Fibroblast of upper back skin (primary cell): ENCODE results near the gene PNPLA7.

Source experiments
- DNase-seq: peaks from one replicate; pipeline ENCODE4 v3.0.0-alpha.2; 2013

The PNPLA7 gene

GRCh38 chr9:137492464-137493363, 57.5 kb downstream of the PNPLA7 start:
- DNase-seq, result no peak

DNA sequence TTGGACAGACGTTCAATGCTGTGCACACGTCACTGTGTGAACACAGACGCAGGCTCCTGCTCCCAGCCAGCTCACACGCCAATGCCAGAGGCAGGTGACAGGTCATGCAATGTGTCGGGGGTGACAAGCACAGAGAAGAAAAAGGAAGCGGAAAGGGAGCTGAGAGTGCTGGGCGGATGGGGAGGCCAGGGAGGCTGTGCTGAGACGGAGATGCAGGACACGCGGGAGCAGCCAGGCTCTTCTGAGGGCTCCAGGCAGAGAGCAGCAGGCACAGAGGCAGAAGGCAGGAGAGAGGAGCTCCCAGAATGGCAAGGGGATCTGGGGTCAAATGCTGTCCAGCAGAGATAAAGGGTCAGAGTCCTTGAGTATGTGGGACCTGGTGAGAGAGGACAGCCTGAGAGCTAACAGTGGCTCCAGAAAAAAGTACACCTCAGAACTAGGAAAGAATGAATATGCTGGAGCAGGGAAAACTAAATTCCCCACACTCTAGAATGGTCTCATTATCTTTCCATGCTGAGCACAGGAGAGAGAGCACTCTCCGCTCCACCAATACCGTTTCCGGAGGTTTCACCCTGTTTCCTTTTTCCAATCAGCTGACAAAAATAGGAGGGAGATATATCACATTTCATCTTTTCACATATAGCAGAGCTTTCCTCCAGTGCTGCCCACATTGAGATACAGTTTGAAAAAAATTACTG, 58.3 kb downstream of the PNPLA7 start:
- no peak for DNase-seq

GRCh38 chr9:137490532-137491186, 59.5 kb downstream of the PNPLA7 start:
- DNase-seq, result no peak

DNA sequence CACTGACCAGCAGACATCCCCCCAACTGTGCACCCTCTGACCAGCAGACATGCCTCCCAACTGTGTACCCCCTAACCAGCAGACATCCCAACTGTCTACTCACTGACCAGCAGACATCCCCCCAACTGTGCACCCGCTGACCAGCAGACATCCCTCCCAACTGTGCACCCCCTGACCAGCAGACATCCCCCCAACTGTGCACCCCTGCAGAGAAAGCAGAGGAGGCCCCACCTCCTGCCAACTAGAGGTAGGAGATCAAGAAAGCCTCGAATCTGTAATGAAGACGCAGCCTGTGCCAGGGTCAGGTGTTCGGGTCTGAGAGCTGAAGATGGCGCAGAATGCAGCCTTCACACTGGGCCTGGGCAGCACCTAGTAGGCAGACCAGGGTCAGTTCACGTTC, 61.3 kb downstream of the PNPLA7 start:
- no peak for DNase-seq

- no peak for DNase-seq
These were observed 61.9 kb downstream of the PNPLA7 start for GRCh38 chr9:137488327-137488653.

DNA sequence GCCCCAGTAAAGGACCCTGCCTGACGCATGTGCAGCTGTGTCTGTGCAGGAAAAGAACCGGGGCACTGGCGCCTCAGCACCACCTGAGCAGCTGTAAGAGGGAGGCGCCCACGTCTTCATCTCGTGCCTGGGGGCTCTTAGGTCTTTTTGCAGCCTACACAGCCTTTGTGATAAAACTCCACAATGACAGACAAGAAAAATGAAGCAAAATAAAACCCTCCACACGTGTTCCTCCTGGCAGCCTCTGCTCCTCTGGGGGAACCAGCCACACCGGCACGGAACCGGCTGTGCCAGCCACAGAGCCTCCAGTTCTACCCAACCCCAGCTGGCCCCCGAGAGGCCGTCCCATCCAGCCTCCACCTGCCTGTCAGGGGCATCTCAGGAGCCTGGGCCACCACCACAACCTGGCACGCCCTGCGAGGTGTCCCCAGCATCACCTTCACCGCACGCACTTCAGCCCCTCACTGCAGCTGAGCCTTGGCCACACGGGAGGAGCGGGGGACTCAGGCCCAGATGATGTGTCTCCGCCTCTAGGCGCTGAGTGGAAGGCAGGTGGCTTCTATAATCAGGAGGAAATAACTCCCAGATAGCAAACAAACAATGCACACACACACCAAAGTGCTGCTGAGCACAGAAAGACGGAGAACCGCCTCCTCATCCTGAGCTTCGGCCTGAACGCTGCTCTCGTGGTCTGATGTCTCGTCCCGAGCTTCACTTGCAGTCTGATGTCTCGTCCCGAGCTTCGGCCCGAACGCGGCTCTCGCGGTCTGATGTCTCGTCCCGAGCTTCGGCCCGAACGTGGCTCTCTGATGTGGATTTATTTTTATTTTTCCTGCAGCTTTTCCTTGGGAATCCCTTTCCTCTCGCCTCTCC, 62.5 kb downstream of the PNPLA7 start:
- DNase-seq, result no peak

- no peak for DNase-seq
These were observed 63.4 kb downstream of the PNPLA7 start for GRCh38 chr9:137486545-137487453.

- no peak for DNase-seq
These were observed 64.1 kb downstream of the PNPLA7 start for GRCh38 chr9:137486141-137486490.

- DNase-seq, result no peak
These were observed 64.7 kb downstream of the PNPLA7 start for GRCh38 chr9:137485343-137486140.

DNA sequence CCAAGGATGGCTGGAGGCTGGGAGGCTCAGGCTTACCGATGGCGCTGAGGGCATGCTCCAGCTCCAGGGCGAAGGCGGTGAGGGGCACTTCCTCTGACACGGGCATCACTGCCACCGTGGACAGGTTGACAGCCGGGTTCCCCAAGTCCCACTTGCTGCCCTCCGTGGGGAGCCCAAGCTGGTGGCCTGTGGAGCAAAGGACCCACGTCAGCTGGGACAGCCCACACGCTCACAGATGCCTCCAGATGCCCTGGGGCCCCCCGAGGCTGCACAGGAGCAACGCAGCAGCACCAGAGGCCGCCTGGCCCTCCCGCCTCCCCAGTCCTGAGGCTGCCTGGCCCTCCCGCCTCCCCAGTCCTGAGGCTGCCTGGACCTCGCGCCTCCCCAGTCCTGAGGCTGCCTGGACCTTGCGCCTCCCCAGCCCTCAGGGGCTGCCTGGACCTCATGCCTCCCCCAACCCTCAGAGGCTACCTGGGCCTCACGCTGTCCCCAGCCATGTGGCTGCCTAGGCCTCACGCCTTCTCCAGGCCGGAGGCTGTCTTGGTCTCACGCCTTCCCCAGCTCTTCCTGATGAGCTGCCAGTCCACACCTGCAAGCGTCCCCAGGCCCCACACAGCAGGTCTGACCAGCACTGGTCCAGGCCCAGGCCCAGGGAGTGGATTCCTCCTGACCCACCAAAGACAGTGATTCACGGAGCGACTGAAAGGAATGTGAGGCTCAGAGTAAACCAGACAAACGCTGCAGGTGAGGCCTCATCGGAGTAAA, 65.5 kb downstream of the PNPLA7 start:
- no peak for DNase-seq

DNA sequence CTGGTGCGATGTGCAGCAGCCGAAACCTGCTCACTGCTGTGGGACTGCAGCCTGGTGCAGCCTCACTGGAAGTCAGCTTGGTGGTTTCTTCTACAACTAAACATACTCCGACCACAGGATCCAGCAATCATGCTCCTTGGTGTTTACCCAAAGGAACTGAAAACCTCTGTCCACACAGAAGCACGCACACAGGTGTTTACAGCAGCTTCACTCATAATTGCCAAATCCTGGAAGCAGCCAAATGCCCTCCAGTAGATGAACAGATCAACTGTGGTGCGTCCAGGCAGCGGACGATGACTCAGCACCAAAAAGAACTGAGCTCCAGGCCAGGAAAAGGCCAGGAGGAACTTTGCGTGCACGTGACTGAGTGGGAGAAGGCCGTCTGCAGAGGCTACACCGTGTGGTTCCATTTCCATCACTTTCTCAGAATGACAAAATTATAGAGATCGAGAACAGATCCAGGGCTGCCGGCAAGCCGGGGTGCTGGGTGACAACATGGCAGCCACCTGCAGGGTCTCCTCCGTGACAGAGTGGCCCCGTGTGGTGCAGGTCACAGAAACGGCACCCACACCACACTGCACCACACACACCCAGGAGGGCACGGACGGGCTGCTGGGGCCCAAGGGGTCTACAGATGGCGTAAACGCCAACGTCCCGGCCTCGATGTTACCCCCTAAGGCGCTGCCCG, 68.0 kb downstream of the PNPLA7 start:
- DNase-seq, result peak; percentile 36

GRCh38 chr9:137480686-137481683, 69.2 kb downstream of the PNPLA7 start:
- DNase-seq, result no peak

- no peak for DNase-seq
These were observed 70.1 kb downstream of the PNPLA7 start for GRCh38 chr9:137479892-137480685.

- no peak for DNase-seq
These were observed 71.0 kb downstream of the PNPLA7 start for GRCh38 chr9:137478962-137479861.

DNA sequence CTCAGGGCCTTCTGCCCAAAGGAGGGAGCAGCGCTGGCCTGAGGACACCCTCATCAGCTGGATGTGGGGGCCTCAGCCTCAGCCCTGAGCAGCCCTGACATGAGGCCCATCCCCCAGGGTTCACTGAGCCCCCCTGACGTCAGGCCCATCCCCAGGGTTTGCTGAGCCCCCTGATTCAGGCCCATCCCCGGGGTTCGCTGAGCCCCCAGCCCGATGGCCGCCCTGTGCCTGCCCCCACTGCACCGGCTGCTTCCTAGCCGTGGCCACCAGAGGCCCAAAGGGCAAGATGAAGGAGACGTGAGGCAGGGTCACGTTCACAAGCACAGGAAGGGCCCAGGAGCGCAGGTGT, 71.6 kb downstream of the PNPLA7 start:
- DNase-seq, result no peak
